H1 (cell line): Measurements from ENCODE around the gene VWA7. TPM values are rescaled to one million over a fixed set of nuclear protein-coding genes. Genes with fewer than 3 reads are reported as not detected.

Experiments
- CTCF ChIA-PET: fragments of 300-600 bp; sonication (Branson Sonifier 250); formaldehyde crosslinking; loops from one replicate; lab custom pipeline; 2021; ENCODE audit not compliant: partially characterized antibody; lab: Charles Lee
- POLR2A ChIA-PET: fragments of 300-600 bp; sonication (Branson Sonifier 250); formaldehyde crosslinking; loops from one replicate; lab custom pipeline; 2021; ENCODE audit warnings: inconsistent platforms; ENCODE audit not compliant: partially characterized antibody; lab: Charles Lee
- DNase-seq, 2 experiments: peaks; one replicate each; pipeline versions ENCODE4 v3.0.0 to v3.0.0-alpha.2; 2010 to 2022; ENCODE audit warnings: low spot score in 2 of 2, low read depth in 1 of 2, mixed read lengths in 1 of 2
- FAIRE-seq: peaks from 2 replicates; lab custom pipeline; 2011; peaks lifted over from hg19 to GRCh38; lab: Jason Lieb, UNC
- H2AFZ ChIP-seq: 2 replicates; pipeline ENCODE4 v1.8.1; 2012; ENCODE audit warnings: low read length, inconsistent platforms
- H2AK5ac ChIP-seq: 2 replicates; pipeline ENCODE4 v1.6.1; 2013; ENCODE audit warnings: low read depth, low read length
- H2BK120ac ChIP-seq: replicated peaks from 2 replicates; pipeline ENCODE3; 2013; ENCODE audit warnings: low read depth, low read length, inconsistent platforms
- H2BK12ac ChIP-seq: 2 replicates; pipeline ENCODE4 v1.6.1; 2013; ENCODE audit warnings: low read depth, low read length
- H2BK15ac ChIP-seq: 2 replicates; pipeline ENCODE4 v1.6.1; 2013; ENCODE audit warnings: low read length
- H2BK20ac ChIP-seq: 2 replicates; pipeline ENCODE4 v1.6.1; 2013; ENCODE audit warnings: low read length
- H2BK5ac ChIP-seq: 2 replicates; pipeline ENCODE4 v1.6.1; 2013; ENCODE audit warnings: low read depth, low read length
- H3K14ac ChIP-seq: 2 replicates; pipeline ENCODE4 v1.6.1; 2013; ENCODE audit warnings: inconsistent platforms; ENCODE audit not compliant: insufficient read length
- H3K18ac ChIP-seq: 2 replicates; pipeline ENCODE4 v1.6.1; 2013; ENCODE audit warnings: low read length; ENCODE audit errors: extremely low read depth
- H3K23ac ChIP-seq: 2 replicates; pipeline ENCODE4 v1.6.1; 2013; ENCODE audit warnings: inconsistent platforms; ENCODE audit not compliant: insufficient read length
- H3K23me2 ChIP-seq: 2 replicates; pipeline ENCODE4 v1.6.1; 2013; ENCODE audit warnings: low read depth, low read length
- H3K27ac ChIP-seq: 2 replicates; pipeline ENCODE4 v1.6.1; 2011; ENCODE audit warnings: low read depth, low read length, inconsistent platforms
- H3K27me3 ChIP-seq, 4 experiments: replicated peaks in 1 of 4; 1 replicate in 1 of 4; 2 replicates in 3 of 4; pipeline versions ENCODE4 v1.6.1 to v1.8.1; 2011 to 2013; ENCODE audit warnings: low read length in 3 of 4, mild to moderate bottlenecking in 3 of 4, inconsistent platforms in 2 of 4, mixed read lengths in 2 of 4, moderate library complexity in 1 of 4; ENCODE audit not compliant: control insufficient read depth in 3 of 4, insufficient read depth in 3 of 4; ENCODE audit errors: extremely low read depth in 1 of 4
- H3K36me3 ChIP-seq, 4 experiments: 2 replicates each; pipeline versions ENCODE4 v1.6.1 to v1.8.1; 2011 to 2013; ENCODE audit warnings: mild to moderate bottlenecking in 4 of 4, low read length in 3 of 4, moderate library complexity in 2 of 4, control low read depth in 1 of 4, inconsistent platforms in 1 of 4; ENCODE audit not compliant: insufficient read depth in 4 of 4, control insufficient read depth in 2 of 4
- H3K4ac ChIP-seq: replicated peaks from 2 replicates; pipeline ENCODE3; 2013; ENCODE audit warnings: low read length, low read depth, mixed read lengths, inconsistent platforms; ENCODE audit not compliant: insufficient read length
- H3K4me1 ChIP-seq, 4 experiments: replicated peaks in 1 of 4; 1 replicate in 1 of 4; 2 replicates in 3 of 4; pipeline versions ENCODE4 v1.6.1 to v1.8.1; 2011 to 2013; ENCODE audit warnings: low read length in 3 of 4, inconsistent platforms in 2 of 4, mixed read lengths in 1 of 4; ENCODE audit not compliant: insufficient read depth in 4 of 4, control insufficient read depth in 3 of 4
- H3K4me2 ChIP-seq, 2 experiments: 2 replicates each; pipeline versions ENCODE4 v1.6.1 to v1.8.1; 2011 to 2013; ENCODE audit warnings: low read depth in 2 of 2, low read length in 2 of 2, control low read depth in 1 of 2, inconsistent platforms in 1 of 2, mild to moderate bottlenecking in 1 of 2; ENCODE audit not compliant: insufficient read depth in 1 of 2
- H3K4me3 ChIP-seq, 4 experiments: fragments of 200-600, 300-600 bp in 1 of 4; sonication (generic), shearing (Covaris generic), sonication (Bioruptor Twin) in 1 of 4; 2 replicates each; pipeline versions ENCODE4 v1.5.1 to v1.8.1; 2011 to 2016; ENCODE audit warnings: low read length in 4 of 4, low read depth in 3 of 4, control low read depth in 2 of 4, inconsistent platforms in 2 of 4, mild to moderate bottlenecking in 2 of 4, mixed read lengths in 1 of 4, moderate library complexity in 1 of 4; ENCODE audit not compliant: insufficient read depth in 2 of 4; ENCODE audit errors: extremely low read depth in 1 of 4
- H3K56ac ChIP-seq: replicated peaks from 2 replicates; pipeline ENCODE3; 2013; ENCODE audit warnings: low read depth, mild to moderate bottlenecking, mixed read lengths, low read length, inconsistent platforms; ENCODE audit not compliant: insufficient read length
- H3K79me1 ChIP-seq: 2 replicates; pipeline ENCODE4 v1.6.1; 2013; ENCODE audit warnings: low read depth, low read length, control low read depth
- H3K79me2 ChIP-seq, 2 experiments: 2 replicates each; pipeline versions ENCODE4 v1.6.1 to v1.8.1; 2012 to 2013; ENCODE audit warnings: low read length in 2 of 2, mild to moderate bottlenecking in 2 of 2, inconsistent platforms in 1 of 2; ENCODE audit not compliant: insufficient read depth in 2 of 2, control insufficient read depth in 1 of 2
- H3K9ac ChIP-seq, 4 experiments: replicated peaks in 1 of 4; 1 replicate in 1 of 4; 2 replicates in 3 of 4; pipeline versions ENCODE4 v1.6.1 to v1.8.1; 2011 to 2013; ENCODE audit warnings: low read depth in 3 of 4, low read length in 3 of 4, control low read depth in 2 of 4, mild to moderate bottlenecking in 2 of 4, moderate library complexity in 2 of 4, inconsistent platforms in 1 of 4; ENCODE audit errors: extremely low read depth in 1 of 4
- H3K9me3 ChIP-seq, 2 experiments: 2 replicates each; pipeline versions ENCODE4 v1.6.1 to v1.8.1; 2012 to 2013; ENCODE audit warnings: mild to moderate bottlenecking in 2 of 2, moderate library complexity in 2 of 2, control low read depth in 1 of 2, inconsistent platforms in 1 of 2, low read depth in 1 of 2, low read length in 1 of 2, mixed read lengths in 1 of 2; ENCODE audit not compliant: insufficient read depth in 2 of 2
- H4K20me1 ChIP-seq, 2 experiments: replicated peaks in 1 of 2; 2 replicates each; pipeline versions ENCODE3 to v1.8.1; 2011 to 2013; ENCODE audit warnings: inconsistent platforms in 2 of 2, low read length in 2 of 2, mild to moderate bottlenecking in 1 of 2; ENCODE audit not compliant: insufficient read depth in 2 of 2, control insufficient read depth in 1 of 2
- H4K5ac ChIP-seq: 2 replicates; pipeline ENCODE4 v1.6.1; 2013; ENCODE audit warnings: low read length, low read depth, mixed read lengths, inconsistent platforms; ENCODE audit not compliant: insufficient read length
- H4K8ac ChIP-seq: 2 replicates; pipeline ENCODE4 v1.8.0; 2013; ENCODE audit warnings: mild to moderate bottlenecking, moderate library complexity, low read length, inconsistent platforms; ENCODE audit not compliant: insufficient read depth; ENCODE audit errors: extremely low read depth
- H4K91ac ChIP-seq: replicated peaks from 2 replicates; pipeline ENCODE3; 2013; ENCODE audit warnings: low read length, mixed read lengths, inconsistent platforms; ENCODE audit not compliant: insufficient read length
- PHF8 ChIP-seq: fragments of 200-600 bp; sonication (generic); conservative IDR thresholded peaks from 2 replicates; pipeline ENCODE4 v1.7.1; 2012; ENCODE audit warnings: low read depth, mild to moderate bottlenecking, inconsistent platforms, low read length, moderate library complexity
- RAD21 ChIP-seq, 2 experiments: IDR thresholded peaks in 1 of 2; conservative IDR thresholded peaks in 1 of 2; 2 replicates each; pipeline ENCODE4 v1.6.1; 2011; ENCODE audit warnings: low read depth in 2 of 2, low read length in 2 of 2, improper control_type of control experiment in 1 of 2, inconsistent platforms in 1 of 2, mild to moderate bottlenecking in 1 of 2, moderate library complexity in 1 of 2
- SP2 ChIP-seq: IDR thresholded peaks from 2 replicates; pipeline ENCODE4 v1.6.1; 2012; ENCODE audit warnings: mild to moderate bottlenecking, low read length, inconsistent platforms
- WGBS, 2 experiments: shearing (Covaris generic) in 1 of 2; methylation state at CpG; one replicate each; pipeline versions ENCODE4 v1.1.6 to v1.1.7; 2013 to 2015; ENCODE audit warnings: low lambda C conversion rate in 2 of 2, mixed read lengths in 2 of 2, inconsistent platforms in 1 of 2, low coverage in 1 of 2, missing lambda C conversion rate in 1 of 2; ENCODE audit not compliant: insufficient replicate concordance in 2 of 2, insufficient coverage in 1 of 2, insufficient read length in 1 of 2; ENCODE audit errors: extremely low coverage in 1 of 2, missing lambda C conversion rate in 1 of 2; 5-methylcytosine and 5-hydroxymethylcytosine counted together
- polyA plus RNA-seq, 7 experiments: library from polyadenylated mRNA; depleted of rRNA in 3 of 7; stranded (reverse) in 5 of 7; unstranded in 2 of 7; fragments of >200 nt in 5 of 7; fragments of 200-250 nt in 2 of 7; gene quantifications; 1 replicate in 5 of 7; 2 replicates in 1 of 7; 4 replicates in 1 of 7; pipeline versions ENCODE4 v1.2.1 to v1.2.3, GENCODE V29; 2011 to 2013; ENCODE audit warnings: missing spikeins in 2 of 7, mixed read lengths in 2 of 7
- total RNA-seq: library from RNA; stranded (reverse); fragmentation: NEBNext Ultra II Directional; extraction: Animal tissue kit (Norgen Biotek cat#: 25700); gene quantifications from 2 replicates; pipeline ENCODE4 v1.2.1, GENCODE V29; 2021
- TF ChIP-seq, protein P1 (sequence below): IDR thresholded peaks from 2 replicates; pipeline ENCODE4 v1.6.1; 2012; ENCODE audit warnings: inconsistent platforms

VWA7 gene
- total and polyA plus RNA-seq, 2 of the 8 experiments (the other 6 are each of a cell fraction or from before 2014, with no cell fraction given) = 0.82 to 2.1 TPM

DNA sequence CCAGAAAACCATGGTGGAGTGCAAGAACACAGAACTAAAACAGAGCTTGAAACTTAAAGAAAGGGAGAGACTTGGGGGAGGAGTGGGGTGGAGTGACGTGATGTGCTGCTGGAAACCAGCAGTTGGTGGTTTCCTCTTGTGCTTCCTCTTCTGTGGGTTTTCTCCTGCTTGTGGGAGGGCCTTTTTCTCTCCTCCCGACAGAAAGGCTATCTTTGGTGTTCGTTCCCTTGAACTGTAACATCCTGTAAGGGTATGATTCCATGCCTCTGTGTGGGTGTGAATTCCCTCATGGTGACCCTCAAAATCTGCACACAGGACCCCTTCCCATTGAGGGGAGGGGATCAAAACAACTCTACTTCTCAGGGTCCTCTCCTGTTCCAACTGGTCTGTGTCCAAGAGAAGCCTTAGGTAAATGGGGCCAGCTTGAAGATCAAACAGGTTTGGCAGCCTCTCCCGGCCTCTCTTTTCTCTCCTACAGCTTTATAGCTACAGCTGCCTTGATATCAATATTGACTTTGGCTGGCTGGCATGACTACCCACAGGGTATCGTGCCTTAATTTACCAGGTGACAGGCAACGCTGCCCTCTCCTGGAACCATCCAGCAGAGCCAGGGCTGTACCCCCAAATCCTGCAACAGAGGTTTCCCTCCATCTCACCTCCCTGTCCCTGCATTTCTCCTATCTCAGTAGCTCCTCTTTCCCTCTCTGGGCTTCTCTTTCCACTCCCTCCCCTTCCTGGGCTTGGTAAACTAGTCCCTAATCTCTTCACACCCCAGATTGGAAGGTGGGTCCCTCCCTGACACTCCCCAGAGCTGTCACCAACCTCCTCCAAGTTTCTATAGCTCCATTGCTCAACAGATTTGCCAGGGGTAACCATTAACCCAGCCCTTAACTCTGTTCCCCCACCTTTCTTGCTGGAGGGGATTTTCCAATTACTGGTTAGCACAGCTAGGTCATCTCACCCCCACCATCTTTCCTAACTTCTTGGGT is 38.8 kb downstream of the VWA7 start:
- Histone ChIP-seq H3K4ac (peak overlapping the region; percentile 28), H3K4me2 (peak overlapping the region; percentile 52 to 99; a peak in 3 of 4 replicates), H3K23me2 (peaks cover 20% of the 10 kb centered on the region), H3K27me3 (no peaks in the 10 kb centered on the region), H4K5ac (no peak overlapping the region), H2BK15ac (peak overlapping the region; percentile 93), H4K91ac (peak overlapping the region; percentile 67), H3K36me3 (peaks cover 5 to 21% (median 8%) of the 10 kb centered on the region in 4 experiments; a peak in 7 of 8 replicates), H3K4me3 (peak overlapping the region in 1 of 4 experiments; percentile 82; a peak in 1 of 8 replicates), H2BK20ac (peak overlapping the region; percentile 90; the same call in 1 of the 2 replicates), H3K79me2 (peaks cover 0 to 26% of the 10 kb centered on the region in 2 experiments; a peak in 2 of 4 replicates), H4K8ac (no peak overlapping the region), H3K27ac (0 out of 2 replicates have a peak overlapping the region, but pooled peaks have one; percentile 31), H3K9me3 (no peaks in the 10 kb centered on the region; a peak in 1 of 4 replicates), H2BK12ac (peak overlapping the region; percentile 98; the same call in 1 of the 2 replicates), H2BK120ac (peak overlapping the region; percentile 19), H3K14ac (no peak overlapping the region), H3K9ac (peak overlapping the region in 2 of 4 experiments; percentile 35 to 46; a peak in 1 of 7 replicates), H4K20me1 (peaks cover 4% of the 10 kb centered on the region in 2 experiments), H3K23ac (no peak overlapping the region), H3K79me1 (peaks cover 8% of the 10 kb centered on the region; the same call in 1 of the 2 replicates), H3K56ac (peak overlapping the region; percentile 5), H2AFZ (peak overlapping the region; percentile 86; the same call in 1 of the 2 replicates), H3K18ac (peak overlapping the region; percentile 55), H2AK5ac (0 out of 2 replicates have a peak overlapping the region, but pooled peaks have one; percentile 3), H2BK5ac (peak overlapping the region; percentile 86; the same call in 1 of the 2 replicates), H3K4me1 (peaks cover 23 to 29% (median 25%) of the 10 kb centered on the region in 4 experiments)
- CTCF ChIA-PET = interaction anchor here (0.6 to 5.9 kb wide), 29 partner anchors 10 to 192 kb away, joined by 3 to 52 read pairs (median 4); partner anchors contain the start of genes APOM, ATP6V1G2, DDAH2 and HSPA1B
- FAIRE-seq = no peak
- DNase-seq = no peak
- 56% methylated on average over 6 of the region's 6 CpGs; no CpG with 5 or more reads in 1 of the 2 experiments for WGBS, 2 experiments
- POLR2A ChIA-PET = interaction anchor here (0.6 to 8.7 kb wide), 24 partner anchors 8 to 390 kb away, joined by 3 to 73 read pairs (median 6); partner anchors contain the start of genes ABHD16A, ATF6B, BAG6 and DDAH2
- TF ChIP-seq RAD21 (IDR thresholded peaks at IDR 0.05 in 1 of 2, conservative IDR thresholded peaks at IDR 0.05 in 1 of 2; ENCODE audit: low read depth in 2 of 2, low read length in 2 of 2) = peak; percentile 63 to 65
- TF ChIP-seq, protein P1, sequence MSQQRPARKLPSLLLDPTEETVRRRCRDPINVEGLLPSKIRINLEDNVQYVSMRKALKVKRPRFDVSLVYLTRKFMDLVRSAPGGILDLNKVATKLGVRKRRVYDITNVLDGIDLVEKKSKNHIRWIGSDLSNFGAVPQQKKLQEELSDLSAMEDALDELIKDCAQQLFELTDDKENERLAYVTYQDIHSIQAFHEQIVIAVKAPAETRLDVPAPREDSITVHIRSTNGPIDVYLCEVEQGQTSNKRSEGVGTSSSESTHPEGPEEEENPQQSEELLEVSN = 0 out of 2 replicates have a peak, but pooled peaks have one; percentile 8
- TF ChIP-seq SP2 = no peak
- no peak for TF ChIP-seq PHF8
